HG03060 (cell line): ENCODE data around the gene AKR1D1.
A peak's percentile ranks its signal among the peaks of the same experiment; 100 is the strongest.
"Not testable (repeated sequence)": the region's sequence is repeated elsewhere in the genome, so short reads cannot be mapped to it uniquely, and the experiment has no call there.

ENCODE experiments used
- ATAC-seq: cut with Tn5 transposase; IDR thresholded peaks from one replicate; pipeline ENCODE4 v1.9.1; 2021; ENCODE audit warnings: low read depth, moderate number of reproducible peaks; ENCODE audit not compliant: unreplicated experiment

The AKR1D1 gene

DNA sequence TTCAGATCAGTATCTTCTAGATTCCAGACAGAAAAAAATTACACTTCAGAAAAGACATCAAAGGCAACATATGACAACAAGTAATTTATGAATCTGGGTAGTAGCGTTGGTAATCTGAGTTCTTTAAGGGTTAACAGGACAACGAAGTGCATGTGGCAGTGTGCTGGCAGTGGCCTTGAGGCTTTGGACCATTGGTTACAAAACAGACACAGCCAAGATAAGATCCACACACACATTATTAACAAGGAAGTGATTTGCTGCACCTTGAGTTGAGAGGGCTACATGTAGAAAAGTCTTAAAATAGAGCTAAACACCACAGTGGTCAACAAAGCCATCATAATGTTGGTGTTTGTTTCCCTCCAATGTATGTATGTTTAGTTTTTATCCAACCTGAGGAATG is 40.6 kb downstream of the AKR1D1 start:
- no peak for ATAC-seq

- ATAC-seq: no peak
These were observed 44.0 kb downstream of the AKR1D1 start for GRCh38 chr7:138120140-138120827.

DNA sequence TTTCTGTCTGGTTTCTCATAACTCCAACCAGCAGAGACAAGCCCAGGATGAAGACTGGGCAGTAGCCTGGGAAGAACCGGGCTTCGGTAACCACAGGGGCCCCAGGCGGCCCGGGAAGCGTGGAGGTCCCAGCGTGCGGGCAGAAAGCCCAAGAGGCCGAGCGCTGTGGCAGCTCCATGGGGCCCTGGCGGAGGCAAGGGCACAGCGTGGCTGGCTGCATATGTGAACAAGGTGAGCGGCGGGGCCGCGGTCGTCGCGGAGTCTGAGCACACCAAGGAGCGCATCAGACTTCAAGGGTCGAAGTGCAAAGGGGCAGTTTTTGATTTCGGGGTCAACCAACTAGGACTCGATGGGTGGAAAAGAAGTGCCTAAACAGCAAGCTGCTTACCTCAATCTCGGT is 45.9 kb downstream of the AKR1D1 start:
- no peak for ATAC-seq

- no peak for ATAC-seq
These were observed 48.9 kb downstream of the AKR1D1 start for GRCh38 chr7:138125119-138125518.

DNA sequence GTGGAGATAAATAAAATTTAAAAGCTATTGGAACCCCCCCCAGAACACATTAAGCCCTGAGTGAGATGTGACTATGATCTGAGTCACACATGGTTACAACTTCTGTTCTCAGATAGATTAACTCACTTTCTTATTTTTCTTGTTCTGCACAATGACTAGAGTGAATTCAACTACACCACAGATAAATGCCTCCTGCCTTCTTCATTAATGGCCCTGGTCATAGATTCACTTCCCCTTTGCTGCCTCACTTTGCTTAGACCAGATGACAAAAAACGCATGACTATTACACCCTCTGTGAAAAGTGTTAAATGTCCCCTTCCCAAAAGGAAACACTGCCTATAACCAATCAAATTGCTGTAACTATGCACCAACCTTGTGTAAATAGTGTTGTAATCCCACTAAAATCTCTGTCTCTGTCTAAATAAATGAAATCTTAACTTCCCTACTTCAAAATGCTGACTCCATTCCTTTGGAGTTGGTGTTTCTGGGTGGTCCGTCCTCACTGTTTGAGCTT is 49.4 kb downstream of the AKR1D1 start:
- ATAC-seq: peak; percentile 80

GRCh38 chr7:138126928-138127327 is 50.7 kb downstream of the AKR1D1 start:
- no peak for ATAC-seq

DNA sequence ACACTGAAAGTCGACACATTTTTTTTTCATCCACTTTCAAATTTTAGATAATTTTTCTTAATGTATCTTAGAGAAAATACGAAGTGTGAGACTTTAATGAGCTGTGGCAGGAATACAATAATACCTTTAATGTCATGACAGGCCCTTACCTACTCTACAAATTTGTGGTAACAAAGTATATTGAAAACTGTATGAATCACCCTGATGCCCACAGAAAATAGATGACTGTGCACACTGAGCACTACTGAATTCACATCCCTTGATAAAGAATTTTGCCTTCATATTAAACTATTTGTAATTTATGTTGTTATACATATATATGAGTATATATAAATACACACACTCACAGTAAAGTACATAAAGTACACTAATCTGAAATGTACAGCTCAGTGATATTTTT is 51.7 kb downstream of the AKR1D1 start:
- no peak for ATAC-seq

GRCh38 chr7:138129551-138130165 is 53.4 kb downstream of the AKR1D1 start:
- ATAC-seq: no peak

- no peak for ATAC-seq
These were observed 61.3 kb downstream of the AKR1D1 start for GRCh38 chr7:138137423-138138171.

DNA sequence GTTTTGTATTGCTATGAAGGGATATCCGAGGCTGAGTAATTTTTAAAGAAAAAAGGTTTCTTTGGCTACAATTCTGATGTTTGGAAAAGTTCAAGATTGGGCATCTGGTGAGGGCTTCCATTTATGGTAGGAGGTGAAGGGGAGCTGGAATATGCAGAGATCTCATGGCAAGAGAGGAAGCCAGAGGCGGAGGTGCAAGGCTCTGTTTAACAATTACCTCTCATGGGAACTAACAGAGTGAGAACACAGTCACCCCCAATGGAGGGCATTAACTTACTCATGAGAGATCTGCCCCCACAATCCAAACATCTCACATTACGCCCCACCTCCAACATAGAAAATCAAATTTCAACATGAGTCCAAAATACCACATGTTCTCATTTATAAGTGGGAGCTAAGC is 62.0 kb downstream of the AKR1D1 start:
- no peak for ATAC-seq

GRCh38 chr7:138142583-138143201 is 66.4 kb downstream of the AKR1D1 start:
- no peak for ATAC-seq

GRCh38 chr7:138144958-138145357 is 68.7 kb downstream of the AKR1D1 start:
- no peak for ATAC-seq

- ATAC-seq: not testable (repeated sequence)
These were observed 70.0 kb downstream of the AKR1D1 start for GRCh38 chr7:138146221-138146620.

DNA sequence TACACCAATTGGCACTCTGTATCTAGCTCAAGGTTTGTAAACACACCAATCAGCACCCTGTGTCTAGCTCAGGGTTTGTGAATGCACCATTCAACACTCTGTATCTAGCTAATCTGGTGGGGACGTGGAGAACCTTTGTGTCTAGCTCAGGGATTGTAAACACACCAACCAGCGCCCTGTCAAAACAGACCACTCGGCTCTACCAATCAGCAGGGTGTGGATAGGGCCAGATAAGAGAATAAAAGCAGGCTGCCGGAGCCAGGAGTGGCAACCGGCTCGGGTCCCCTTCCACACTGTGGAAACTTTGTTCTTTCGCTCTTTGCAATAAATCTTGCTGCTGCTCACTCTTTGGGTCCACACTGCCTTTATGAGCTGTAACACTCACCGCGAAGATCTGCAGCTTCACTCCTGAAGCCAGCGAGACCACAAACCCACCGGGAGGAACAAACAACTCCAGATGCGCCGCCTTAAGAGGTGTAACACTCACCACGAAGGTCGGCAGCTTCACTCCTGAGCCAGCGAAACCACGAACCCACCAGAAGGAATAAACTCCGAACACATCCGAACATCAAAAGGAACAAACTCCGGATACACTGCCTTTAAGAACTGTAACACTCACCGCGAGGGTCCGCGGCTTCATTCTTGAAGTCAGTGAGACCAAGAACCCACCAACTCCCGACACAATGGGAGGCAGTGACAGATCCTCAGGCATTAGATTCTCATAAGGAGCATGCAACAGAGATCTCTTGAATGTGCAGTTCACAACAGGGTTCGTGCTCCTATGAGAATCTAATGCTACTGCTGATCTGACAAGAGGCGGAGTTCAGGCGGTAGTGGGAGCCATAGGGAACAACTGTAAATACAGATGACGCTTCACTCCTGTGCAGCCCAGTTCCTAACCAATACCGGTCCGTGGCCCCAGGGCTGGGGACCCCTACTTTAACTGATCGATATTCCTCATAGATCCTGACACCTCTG is 70.8 kb downstream of the AKR1D1 start:
- not testable (repeated sequence) for ATAC-seq

GRCh38 chr7:138151731-138152577 is 75.7 kb downstream of the AKR1D1 start:
- no peak for ATAC-seq

DNA sequence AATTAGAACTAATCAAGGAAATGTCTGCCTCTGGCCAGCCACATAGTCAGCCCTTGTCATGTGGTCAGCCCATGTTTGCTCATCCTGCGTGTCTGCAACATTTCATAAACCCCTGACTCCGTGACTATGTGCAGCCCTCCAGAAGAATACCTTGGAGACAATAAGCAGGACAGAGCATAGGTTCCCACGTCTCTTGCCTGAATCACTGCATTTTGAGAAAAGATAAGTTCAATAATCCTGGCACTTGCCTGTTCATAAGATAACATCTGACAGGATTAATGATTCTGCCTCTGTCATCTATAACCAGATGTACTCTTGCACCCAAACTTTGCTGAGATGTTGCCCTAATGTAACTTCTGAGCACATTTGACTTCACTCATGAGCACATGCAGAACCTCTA is 78.4 kb downstream of the AKR1D1 start:
- ATAC-seq: no peak

DNA sequence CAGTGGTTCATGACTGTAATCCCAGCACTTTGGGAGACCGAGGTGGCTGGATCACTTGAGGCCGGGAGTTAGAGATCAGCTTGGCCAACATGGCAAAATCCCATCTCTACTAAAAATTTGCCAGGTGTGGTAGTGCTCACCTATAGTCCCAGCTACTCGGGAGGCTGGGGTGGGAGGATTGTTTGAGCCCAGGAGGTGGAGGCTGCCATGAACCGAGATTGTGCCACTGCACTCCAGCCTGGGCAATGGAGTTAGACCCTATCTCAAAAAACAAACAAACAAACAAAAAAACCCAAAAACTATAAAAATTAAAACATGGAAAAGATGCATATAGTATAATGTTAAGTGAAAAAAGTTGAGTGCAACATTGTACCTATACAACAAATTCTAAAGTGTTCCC is 81.4 kb downstream of the AKR1D1 start:
- ATAC-seq: no peak

DNA sequence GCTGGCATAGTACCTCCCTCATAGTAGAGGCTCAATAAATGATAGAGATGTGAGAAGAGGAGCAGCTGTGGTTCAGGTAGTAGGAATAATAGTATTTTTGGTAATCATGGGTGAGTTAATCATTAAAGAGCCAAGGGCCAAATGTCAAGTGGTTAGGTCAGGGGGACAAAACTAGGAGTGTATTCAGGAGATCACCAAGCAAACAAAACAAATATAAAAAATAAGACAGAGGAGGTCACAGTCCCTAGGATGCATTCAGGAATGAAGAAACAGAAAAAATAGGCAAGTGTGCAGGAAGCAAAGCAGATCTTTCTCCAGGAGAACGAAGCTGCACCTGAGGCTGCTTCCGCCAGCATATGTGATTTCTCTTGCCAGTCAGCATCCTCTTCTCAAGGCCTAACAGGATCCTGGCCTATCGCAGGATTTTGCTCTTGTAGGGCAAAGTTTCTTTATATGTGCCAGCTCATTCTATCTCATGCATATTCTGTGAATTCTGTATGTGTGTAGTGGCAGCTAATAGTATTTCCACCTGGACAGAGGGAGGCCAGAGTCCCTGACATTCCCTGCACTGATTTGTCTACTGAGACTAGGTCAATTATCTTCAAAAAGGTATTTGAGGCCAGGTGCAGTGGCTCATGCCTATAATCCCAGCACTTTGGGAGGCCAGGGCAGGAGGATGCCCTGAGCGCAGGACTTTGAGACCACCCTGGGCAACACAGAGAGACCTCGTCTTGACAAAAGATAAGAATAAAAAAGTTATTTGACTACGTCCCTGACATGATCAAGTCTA is 82.7 kb downstream of the AKR1D1 start:
- ATAC-seq: no peak
